ENCODE data around the gene LDOC1.

- TF ChIP-seq CTCF (IDR thresholded peaks at IDR 0.05) (no peak), POLR2A (IDR thresholded peaks at IDR 0.05) (no peak), POLR2AphosphoS5 (IDR thresholded peaks at IDR 0.05) (no peak), EP300 (IDR thresholded peaks at IDR 0.05) (no peak)
Observed at GRCh38 chrX:141183000-141183399, 6.1 kb upstream of the LDOC1 start.
